GM18499 (cell line): Measurements from ENCODE around the gene GABRB3.
"Not testable (repeated sequence)": the region's sequence is repeated elsewhere in the genome, so short reads cannot be mapped to it uniquely, and the experiment has no call there.

ENCODE experiments used
- ATAC-seq: cut with Tn5 transposase; IDR thresholded peaks from one replicate; pipeline ENCODE4 v1.9.1; 2021; ENCODE audit warnings: moderate number of reproducible peaks; ENCODE audit not compliant: insufficient read depth, unreplicated experiment

Gene GABRB3

GRCh38 chr15:26738996-26739395 is 33.9 kb downstream of the GABRB3 start:
- ATAC-seq: no peak

- no peak for ATAC-seq
Observed at GRCh38 chr15:26736502-26737248, 36.2 kb downstream of the GABRB3 start.

- ATAC-seq: no peak
Observed at GRCh38 chr15:26731965-26732364, 40.9 kb downstream of the GABRB3 start.

DNA sequence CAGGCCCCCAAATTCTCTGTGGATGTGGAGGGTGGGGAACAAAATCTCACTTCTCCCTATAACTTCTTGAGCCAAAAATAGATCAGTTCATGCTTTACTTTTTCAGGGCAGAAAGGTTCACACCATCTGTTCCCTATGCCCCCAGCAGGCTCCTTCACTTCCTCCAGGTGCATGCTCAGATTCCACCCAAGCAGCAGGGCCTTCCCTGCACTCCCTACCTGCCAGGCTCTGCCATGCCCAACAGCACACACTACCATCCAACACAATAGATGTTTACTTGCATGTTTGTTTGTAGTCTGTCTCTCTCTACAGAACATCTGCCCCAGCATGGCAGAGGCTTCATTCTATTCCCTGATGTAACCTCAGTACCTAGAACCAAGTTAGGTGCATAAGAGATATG is 43.3 kb downstream of the GABRB3 start:
- no peak for ATAC-seq

GRCh38 chr15:26729030-26729429 is 43.8 kb downstream of the GABRB3 start:
- ATAC-seq: no peak

GRCh38 chr15:26724381-26725150 is 48.3 kb downstream of the GABRB3 start:
- ATAC-seq: no peak

GRCh38 chr15:26722621-26723160 is 50.2 kb downstream of the GABRB3 start:
- no peak for ATAC-seq

- no peak for ATAC-seq
Observed at GRCh38 chr15:26721232-26721967, 51.5 kb downstream of the GABRB3 start.

DNA sequence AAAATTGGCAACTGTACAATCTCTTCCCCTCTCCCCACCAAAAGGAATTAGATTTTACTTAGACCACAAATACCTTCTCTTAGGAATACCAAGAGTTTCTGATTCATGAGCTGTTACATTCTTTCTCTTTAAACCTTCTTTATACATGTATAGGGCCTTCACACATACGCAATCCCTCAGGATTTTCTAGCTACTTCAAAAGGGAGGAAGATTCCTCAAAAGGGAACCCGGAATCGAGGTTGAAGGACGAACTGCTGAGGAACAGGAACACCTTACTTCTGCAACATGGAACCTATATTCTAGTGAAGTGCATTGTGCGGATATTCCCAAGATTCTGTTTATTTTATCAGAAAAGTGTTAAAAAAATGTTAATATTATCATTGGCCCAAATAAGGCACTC is 52.3 kb downstream of the GABRB3 start:
- ATAC-seq: no peak

GRCh38 chr15:26719866-26720265 is 53.0 kb downstream of the GABRB3 start:
- ATAC-seq: not testable (repeated sequence)

GRCh38 chr15:26716069-26716468 is 56.8 kb downstream of the GABRB3 start:
- no peak for ATAC-seq

GRCh38 chr15:26713498-26713897 is 59.4 kb downstream of the GABRB3 start:
- ATAC-seq: no peak

- ATAC-seq: no peak
Observed at GRCh38 chr15:26712335-26712734, 60.5 kb downstream of the GABRB3 start.

DNA sequence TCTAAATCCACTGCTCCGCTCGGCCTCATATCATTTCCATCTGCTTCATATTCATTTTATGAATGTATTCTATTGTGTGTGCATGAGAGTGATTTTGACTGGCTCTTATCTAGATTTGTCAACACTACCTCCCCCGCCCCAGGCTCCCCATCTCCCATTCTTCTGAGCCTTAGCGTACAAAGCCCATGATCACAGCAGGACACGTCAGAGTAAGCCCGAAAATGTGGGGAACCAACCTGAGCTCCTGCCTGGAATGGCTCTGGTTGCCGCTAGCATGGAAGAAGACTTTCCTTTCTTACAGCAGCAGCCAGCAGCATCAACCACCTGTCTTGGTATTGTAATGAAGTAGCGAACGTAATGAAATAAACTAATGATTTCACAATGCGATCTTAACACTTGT is 61.4 kb downstream of the GABRB3 start:
- no peak for ATAC-seq

GRCh38 chr15:26702381-26702780 is 70.5 kb downstream of the GABRB3 start:
- ATAC-seq: no peak

GRCh38 chr15:26698555-26698954 is 74.3 kb downstream of the GABRB3 start:
- ATAC-seq: no peak

DNA sequence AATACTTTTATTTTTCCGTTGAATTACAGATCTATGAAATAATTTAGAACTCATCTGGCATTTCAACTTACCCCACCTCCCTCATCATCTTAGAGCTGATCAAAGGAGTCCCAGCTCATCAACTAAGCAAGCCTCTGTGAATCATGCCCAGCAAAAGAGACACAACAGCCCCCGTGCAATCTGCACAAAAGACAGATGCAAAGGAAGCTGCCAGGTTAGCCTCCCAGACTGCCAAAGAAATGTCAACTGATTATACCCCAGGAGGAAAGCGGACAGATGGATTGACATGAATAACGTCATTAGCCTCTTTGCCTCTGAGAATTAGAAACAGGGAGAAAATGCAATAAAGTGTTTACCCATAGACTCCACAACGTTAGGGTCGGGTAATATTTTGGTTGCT is 75.0 kb downstream of the GABRB3 start:
- no peak for ATAC-seq

- ATAC-seq: no peak
Observed at GRCh38 chr15:26691249-26691648, 81.6 kb downstream of the GABRB3 start.

DNA sequence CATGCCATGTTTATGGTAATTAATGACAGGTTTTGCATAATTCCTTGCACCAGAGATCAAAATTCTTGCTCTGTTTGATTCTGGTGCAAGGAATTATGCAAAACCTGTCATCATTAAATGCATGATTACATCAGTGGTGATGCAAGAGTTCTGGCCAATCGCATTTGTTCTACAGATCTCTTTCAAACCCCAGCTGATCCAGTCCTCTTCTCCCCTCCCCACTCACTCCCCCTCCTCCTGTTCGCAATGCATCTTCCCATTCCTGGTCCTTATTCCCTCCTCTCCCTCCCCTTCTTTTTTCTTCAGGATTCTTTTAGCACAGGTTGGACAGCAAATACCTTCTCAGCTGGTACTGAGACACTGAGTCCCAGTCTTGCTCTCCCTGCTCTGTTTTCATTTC is 82.1 kb downstream of the GABRB3 start:
- no peak for ATAC-seq

- ATAC-seq: no peak
Observed at GRCh38 chr15:26689462-26689861, 83.4 kb downstream of the GABRB3 start.
